HG03196 (cell line): ENCODE measurements around the gene RERE.

Experiments used
- ATAC-seq: cut with Tn5 transposase; IDR thresholded peaks from one replicate; pipeline ENCODE4 v1.9.1; 2021; ENCODE audit not compliant: unreplicated experiment

Gene RERE

DNA sequence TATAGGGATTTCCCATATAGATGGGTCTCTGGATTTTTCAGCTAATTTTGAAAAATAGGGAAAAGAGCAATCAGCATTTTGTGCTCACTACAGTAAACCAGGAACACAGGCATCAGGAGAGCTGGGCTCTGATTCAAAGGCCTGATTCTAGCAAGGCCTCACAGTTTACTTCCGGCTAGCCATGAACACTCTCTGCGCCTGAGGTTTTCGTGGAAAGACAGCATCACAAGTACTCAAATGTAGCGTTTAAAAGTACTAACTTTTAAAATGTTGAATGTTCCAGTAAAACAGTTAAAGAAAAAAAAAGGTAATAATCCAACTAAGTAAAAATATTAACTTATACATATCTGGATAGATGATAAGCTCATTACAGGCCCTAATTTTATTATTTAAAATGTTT, 379.0 kb downstream of the RERE start:
- no peak for ATAC-seq

DNA sequence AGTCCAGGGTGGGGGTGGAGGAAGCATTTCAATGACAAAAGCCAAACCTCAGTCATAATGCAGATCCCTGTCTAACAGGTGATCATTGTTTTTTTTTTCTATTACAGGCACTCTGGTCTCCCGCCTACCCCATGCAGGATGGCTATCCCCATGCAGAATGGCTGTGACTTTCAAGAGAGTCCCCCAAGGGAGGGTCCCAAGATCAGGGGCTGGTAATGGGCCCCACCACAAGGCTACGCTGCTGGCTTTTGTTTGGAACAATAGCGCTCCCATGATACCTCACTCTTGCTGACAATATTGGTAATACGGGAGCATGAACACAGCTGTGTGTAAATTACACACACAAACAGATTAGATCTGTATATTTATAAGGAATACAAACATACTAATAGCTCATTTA, 380.1 kb downstream of the RERE start:
- no peak for ATAC-seq

DNA sequence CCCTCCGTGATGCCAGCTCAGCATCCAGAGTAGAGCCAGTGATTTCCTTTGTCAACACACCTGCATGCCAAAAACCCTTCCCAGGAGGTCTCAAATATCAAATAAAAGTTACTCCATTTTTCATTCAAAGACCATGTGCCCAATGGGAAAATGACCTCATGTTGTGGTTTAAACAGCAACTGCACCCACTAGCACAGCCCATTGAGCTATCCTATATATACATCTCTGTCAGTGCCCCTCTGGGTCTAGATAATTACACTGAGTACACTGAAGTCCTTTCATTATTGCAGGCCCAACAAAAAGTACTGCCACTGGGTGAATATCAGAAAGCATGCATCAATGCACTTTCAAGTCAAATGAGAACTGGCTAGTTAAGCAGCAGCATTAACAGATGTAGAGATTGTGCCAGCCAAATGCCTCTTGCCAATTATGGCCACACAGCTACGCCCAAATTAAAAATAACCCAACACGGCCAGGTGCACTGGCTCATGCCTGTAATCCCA, 381.8 kb downstream of the RERE start:
- no peak for ATAC-seq

DNA sequence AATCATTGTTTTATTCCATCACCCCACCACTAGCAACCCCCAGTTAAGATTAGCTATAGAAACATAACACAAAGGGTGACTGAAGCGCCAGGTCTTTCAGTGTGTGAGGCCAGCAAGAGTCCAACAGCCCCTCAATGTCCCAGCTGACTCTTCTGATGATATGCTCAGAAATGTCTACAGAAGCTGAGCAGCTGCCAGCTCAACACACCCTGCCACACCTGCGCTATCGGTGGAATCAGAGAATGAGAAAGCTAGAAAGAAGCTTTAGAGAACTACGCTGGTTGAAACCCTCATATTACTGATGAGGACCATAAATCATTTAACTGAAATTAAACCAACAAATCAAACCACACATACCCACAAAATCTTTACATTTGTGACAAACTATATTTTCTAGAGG, 383.3 kb downstream of the RERE start:
- ATAC-seq = no peak

DNA sequence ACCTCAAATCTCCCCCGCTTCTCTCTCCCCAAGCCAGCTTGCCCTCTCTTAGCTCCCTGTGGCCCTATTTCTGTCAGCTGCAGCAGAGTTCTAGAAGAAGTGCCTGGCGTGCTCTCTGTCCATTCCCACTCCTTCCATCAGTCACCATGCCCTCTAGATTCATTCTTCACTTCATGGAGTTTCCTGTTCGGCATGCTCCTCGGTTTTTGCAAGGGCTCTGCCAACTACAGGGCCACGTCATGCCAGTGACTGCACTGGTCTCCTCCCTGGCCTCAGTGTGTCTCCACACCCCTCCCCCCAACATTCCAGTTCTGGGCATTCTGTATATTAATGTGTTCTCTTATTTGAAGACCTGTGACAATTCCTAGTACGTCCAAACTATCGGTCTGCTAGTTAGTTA, 385.7 kb downstream of the RERE start:
- no peak for ATAC-seq

DNA sequence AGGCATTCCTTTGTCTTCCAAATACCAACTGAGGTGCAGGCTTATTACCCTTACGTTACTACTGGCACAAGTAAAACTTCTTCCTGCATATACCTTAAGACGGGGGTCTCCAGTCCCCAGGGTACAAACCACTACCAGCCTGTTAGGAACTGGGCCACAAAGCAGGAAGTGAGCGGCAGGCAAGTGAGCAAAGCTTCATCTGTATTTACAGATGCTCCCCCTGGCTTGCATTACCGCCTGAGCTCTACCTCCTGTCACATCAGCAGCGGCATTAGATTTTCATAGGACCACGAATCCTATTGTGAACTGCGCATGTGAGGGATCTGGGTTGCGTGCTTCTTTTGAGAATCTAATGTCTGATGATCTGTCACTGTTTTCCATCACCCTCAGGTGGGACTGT, 386.4 kb downstream of the RERE start:
- no peak for ATAC-seq

DNA sequence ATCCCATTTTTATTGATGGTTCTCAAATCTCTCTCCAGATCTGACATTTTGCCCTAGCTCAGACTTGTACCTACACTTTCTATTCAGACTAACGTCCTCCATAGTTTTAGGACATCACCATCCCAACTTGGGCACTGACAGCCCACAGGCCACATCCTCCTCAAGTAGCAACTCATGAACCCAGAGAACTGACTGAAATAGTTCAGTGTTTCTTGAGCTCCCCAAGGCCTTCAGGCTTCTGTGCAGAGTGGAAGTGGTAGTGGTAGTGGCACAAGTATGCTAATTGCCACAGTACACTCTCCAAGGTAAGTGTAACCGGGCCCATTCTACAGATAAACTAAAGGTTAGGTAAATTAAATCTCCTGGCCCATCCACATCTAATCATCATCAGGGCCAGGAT, 387.0 kb downstream of the RERE start:
- no peak for ATAC-seq

DNA sequence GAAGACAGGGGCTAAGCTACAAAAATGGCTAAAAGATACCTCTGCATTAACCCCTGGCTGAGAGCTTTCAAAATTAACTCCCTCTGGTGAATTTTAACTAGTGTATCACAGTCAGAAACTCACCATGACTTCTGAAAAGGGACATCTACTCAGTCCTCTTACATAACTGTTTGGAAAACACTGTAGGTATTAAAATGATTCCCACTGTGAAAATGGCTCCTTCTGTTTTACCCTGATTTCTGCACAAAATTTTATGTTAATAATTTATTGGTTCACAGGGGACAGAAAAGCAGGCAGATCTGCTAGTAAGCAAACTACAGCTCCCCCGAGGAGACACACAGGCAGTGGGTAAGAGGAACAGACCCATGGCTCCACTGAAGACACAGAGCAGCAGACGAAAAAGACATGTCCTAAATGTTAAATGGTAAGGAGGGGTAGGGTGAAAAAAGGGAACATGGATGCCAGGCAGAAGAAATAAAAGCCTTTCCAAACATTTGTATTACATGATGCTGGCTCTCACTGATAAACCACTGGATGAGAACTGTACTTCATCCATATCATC, 387.8 kb downstream of the RERE start:
- ATAC-seq = no peak

DNA sequence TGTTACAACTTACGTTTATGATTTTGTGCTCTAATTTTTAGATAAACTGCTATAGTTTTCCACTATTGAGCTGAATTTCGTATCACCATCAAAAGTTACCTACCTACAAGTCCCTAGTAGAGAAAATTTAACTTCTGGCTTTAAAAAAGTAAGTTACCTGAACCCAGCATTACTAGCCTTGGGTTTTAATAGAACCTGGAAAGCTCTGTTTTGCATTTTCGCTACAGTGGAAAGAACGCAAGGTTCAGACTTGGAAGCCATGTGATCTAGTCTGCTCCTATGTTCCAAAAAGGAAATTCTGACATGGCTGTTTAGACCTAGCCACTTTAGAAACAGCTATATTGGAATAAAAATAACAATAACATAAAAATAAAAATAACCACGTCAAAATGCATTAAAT, 389.0 kb downstream of the RERE start:
- ATAC-seq = no peak

DNA sequence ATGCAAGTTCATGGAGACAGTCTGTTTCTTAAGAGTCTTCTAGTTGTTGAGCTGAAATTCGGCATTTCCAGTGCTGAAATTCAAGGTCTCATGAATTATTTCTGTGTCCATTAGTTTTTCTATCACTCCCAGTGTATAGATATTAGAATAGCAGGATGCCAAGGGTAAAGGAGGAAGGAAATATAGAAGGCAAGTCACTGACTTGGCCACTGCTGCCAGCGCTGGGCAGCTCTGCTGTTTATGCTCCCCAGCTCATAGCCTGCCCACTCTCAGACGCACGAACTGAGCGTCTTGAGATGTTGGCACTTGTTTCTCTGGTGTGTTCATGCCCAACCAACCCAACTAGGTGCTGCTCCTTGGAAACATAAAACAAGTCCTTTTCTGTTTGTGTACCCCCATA, 389.5 kb downstream of the RERE start:
- ATAC-seq = no peak

DNA sequence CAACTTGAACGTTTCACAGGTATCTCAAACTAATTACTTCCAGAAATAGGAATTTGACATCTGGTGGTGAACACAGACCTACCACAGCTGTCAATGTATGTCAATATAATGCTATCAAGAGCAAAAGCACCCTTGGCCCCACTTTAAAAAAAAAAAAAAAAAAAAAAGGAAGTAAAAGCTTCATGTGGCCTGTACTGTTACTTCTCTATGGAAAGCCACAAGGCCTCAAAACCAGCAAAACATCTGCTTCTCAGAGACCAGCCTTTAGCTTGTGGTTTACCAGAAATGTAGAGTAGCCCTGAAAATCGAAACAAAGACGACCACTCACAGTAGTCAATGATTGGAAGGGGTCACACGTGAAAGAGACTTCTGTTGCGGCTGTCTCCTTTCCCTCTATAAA, 389.9 kb downstream of the RERE start:
- peak; percentile 49 for ATAC-seq

DNA sequence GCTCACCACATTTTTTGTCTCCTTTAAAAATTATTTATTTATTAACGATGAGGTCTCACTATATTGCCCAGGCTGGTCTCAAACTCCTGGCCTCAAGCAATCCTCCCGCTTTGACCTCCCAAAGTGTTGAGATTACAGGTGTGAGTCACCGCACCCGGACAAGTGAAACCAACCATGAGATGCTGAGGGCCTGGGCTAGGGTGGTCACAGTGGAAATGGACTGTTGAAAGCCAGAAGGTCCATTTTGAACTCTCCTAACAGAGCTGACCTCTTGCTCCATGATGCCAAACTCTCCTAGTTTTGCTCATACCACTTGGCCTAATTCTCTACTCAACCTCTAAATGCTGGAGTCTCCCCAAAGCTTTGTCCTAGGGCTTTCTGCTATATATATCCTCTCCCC, 390.4 kb downstream of the RERE start:
- ATAC-seq = no peak

DNA sequence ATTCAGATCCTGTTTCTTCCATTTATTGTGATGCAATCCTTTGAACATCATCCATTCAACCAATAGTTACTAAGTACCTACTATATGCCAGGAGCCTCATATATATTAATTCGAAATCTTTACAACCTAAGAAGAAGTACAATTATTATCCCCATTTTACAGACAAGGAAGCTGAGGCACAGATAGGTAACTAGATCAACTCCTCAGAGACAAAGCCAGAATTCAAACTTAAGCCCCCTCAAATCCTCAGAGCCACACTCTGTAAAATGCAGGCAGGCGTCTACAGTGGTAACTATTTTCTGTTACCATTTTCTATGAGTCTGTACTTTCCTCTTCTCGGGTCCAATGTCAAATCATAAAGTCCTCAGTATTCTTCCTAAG, 391.7 kb downstream of the RERE start:
- ATAC-seq = no peak

DNA sequence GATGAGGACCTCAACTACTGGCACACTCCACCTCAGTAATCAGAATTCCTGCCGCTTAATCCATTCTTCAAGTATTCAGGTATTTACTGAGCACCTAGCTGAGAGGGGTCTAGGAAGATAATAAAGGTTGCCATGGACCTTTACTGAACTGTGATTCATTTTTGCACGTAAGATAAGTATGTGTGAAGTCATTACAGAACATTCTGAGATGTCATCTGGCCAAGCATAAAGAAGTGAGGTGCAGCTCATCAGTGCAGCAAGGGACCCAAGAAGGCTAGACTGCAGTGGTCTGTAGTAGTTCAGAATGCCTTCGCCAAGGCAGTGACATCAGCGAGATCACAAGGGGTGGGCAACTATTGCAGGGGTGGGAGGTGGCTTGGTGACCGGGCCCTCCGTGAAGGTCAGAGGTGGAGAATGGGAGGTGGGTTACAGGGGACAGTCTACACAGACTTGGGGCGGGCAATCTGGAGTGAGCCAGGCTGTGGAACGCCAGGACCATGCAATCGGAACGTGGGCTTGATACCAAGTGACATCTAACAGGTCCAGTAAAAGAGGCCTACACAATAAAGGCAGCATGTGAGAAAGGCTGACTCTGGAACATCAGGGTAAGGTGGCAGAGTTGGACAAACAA, 392.2 kb downstream of the RERE start:
- ATAC-seq = no peak

DNA sequence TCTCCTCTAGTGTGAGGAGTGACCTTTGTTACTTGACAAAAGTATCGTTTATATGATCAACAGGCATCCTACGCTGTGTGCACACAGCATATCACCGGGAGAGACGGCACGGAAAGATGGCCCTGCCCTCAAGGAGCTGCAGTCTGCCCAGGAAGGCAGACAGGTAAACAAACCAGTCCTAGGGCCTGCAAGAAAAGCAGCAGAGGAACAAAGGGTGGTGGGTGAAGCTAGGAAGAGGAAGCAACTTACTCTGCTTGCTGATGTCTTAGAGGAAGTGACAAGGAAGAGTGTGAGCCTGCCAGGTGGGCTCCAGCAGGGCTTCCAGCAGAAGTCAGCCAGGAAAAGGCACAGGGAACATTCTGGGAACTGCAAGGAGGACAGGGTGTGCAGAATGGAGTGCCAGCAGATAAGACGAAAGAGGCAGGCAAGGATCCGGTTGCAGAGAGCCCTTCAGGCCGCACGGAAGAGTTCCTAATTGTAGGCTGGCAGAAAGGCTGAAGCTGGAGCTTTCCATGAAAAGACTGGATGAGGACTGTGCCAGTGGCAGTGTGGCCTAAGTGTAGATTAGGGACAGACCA, 392.8 kb downstream of the RERE start:
- ATAC-seq = no peak

DNA sequence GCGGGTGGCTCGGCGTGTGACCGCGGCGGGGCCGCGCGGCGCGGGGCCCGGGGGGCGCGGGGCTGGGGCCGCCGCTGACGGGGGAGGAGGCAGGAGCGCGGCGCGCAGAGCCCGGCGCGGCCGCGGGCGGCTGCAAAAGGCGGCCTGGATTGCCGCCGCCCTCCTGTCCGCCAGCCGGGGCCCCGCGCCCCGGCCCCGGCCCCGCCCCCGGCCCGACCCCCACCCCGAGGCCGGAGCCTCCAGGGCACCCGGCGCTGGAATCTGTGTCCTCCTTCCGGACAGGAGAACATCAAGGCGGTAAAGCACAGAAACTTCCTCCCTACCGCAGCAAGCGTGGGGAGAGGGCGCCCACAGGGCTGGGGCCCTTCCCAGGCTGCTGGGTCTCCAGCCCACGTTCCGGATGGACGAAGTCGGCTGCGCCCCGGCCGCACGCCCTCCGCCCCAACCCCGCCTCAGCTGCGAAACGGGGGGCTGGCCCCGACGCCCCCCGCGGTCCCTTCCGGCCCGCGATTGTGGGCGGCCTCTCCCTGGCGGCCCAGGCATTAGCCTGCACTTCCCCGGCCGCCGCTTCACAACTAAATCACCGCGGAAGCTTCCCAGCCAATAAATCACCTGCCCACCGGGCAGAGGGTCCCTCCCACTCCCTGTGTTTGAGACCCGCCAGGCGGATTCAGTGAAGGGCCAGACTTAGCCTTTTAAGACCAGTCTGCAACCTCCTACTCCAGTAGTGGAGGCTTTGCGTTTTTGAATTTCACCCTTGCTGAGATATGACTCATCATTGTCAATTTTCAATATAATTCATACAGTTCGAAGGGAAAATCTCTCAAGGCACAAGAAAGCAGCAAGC, 393.5 kb downstream of the RERE start:
- ATAC-seq = no peak

DNA sequence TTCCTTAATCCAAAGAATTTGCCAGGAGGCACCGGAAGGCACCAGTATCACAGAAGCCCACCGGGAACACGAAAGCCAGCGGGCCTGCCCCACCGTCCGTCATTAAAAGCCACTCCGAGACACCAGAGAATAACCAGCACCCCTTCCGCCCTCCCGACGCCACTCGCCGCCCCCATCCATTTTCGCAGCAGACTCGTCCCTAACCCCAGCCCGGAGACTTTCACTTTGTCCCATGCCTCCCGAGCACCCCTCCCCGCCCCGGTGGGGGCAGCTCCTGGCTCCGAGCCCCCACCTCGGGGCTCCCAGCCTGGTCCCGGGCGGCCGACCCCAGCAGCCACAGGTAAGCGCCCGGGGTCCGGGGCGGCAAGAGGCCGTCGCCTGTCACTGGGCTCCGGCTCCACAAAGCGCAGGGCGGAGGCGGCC, 394.2 kb downstream of the RERE start:
- ATAC-seq = no peak

DNA sequence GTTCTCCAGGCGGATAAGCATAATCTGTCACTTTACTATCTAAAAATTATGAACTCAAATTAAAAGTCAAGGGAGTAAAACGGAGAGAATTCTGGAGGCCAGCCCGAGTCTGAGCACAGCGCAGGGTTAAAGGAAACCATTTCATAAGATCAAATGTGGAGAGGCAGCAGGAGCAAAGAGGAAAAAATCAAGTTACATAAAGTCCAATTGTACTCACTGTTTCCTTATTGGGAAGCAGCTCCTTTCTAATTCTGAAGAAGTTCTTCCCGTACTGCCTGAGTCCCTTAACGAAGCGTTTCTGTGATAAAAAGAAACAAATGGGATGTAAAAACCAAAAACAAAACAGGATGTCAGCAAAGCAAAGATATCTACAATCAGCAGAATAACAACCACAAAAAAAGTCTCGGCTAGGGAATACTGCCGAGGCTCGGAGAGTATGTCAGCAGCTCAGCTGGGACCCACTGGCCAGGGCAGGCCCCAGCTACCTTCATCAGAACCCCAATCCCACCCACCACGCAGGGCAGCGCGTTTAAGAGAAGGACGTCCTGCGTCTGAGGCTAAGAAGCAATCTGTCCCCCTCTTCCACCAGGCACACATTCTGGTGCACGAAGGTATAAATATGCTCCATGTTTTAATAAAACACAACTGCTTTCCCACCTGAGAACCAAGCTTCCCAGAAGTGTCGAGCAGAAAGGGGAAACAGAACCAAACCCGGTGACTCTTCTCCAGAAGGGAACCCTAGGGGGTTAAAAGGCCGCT, 394.8 kb downstream of the RERE start:
- no peak for ATAC-seq

DNA sequence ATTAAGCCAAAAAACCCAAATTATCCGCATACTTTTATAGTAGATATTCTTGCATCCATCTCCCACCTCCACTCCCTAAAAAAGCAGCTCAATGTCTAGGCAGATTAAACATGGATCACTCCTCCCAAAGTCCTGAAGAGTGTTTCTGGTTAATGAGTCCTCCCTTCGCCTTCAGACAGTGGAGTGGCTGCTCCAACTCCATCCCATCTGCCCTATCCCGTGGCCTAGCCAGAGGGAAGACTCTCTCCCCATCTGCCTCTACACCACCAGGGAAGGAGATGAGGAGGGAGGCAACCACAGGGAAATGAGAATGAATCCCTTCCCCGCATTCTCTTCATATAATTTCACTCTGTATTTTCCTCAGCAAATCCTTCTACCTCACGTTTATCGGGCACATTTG, 395.7 kb downstream of the RERE start:
- no peak for ATAC-seq

DNA sequence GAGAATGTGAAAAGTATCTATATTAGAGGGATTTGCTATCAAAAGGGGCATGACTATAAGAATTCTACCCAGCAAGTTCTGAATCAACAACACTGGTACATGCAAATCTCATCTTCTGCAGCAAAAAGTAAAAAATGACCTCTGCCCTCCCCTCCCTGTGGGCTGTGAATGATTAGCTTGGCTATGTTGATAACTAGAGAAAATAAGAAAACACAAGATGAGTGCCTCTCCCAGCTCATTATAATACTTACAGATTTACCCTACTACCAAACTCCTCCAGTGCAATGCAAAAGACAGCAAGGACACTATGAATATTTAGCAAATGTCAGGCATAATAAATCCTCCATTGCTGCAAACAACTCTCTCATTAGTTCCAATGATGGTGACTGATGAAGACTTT, 397.1 kb downstream of the RERE start:
- ATAC-seq = no peak

DNA sequence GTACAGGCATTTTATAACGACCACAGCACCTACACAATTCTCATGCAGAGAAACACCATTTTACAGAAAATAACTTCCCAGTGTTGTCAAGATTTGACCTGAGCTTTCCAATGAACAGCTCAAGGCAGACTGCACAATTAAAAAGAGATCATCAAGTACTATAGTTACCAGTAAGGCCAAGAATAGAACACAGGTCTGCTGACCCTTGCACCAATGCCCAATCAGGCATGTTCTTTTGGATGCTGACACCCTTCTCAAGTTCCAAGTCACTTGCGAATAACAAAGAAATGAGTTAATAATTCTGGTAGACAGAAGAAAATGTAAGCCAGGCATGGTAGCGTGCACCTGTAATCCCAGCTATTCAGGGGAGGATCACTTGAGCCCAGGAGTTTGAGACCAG, 397.6 kb downstream of the RERE start:
- ATAC-seq = no peak
